OCI-LY1 (cell line): ENCODE measurements around the gene PTPRN2.

Source experiments
- H2AFZ ChIP-seq: fragments of 200-600 bp; sonication (generic), shearing (Covaris generic); 2 replicates; pipeline ENCODE4 v1.6.0; 2014; ENCODE audit warnings: antibody characterized with exemption, mild to moderate bottlenecking, low read length
- H3F3A ChIP-seq: fragments of 200-600 bp; sonication (generic), shearing (Covaris generic); 2 replicates; pipeline ENCODE4 v1.6.0; 2014; ENCODE audit warnings: mild to moderate bottlenecking, antibody characterized with exemption, low read length, moderate library complexity; ENCODE audit not compliant: insufficient read depth
- H3K27ac ChIP-seq: fragments of 200-600 bp; sonication (generic); 2 replicates; pipeline ENCODE4 v1.5.1; 2014; ENCODE audit warnings: low read length, mixed run types, mild to moderate bottlenecking, low read depth; ENCODE audit not compliant: poor library complexity, severe bottlenecking
- H3K27me3 ChIP-seq: fragments of 200-600 bp; sonication (generic); 2 replicates; pipeline ENCODE4 v1.6.0; 2014; ENCODE audit warnings: antibody characterized with exemption, mild to moderate bottlenecking, low read length, moderate library complexity; ENCODE audit not compliant: insufficient read depth
- H3K36me3 ChIP-seq: fragments of 200-600 bp; sonication (generic); 2 replicates; pipeline ENCODE4 v1.6.1; 2014; ENCODE audit warnings: mild to moderate bottlenecking, antibody characterized with exemption, low read length, moderate library complexity, mixed read lengths; ENCODE audit not compliant: insufficient read depth
- H3K4me1 ChIP-seq: fragments of 200-600 bp; sonication (generic); 2 replicates; pipeline ENCODE4 v1.5.1; 2014; ENCODE audit warnings: mild to moderate bottlenecking, low read length, moderate library complexity; ENCODE audit not compliant: insufficient read depth, severe bottlenecking
- H3K4me2 ChIP-seq: fragments of 200-600 bp; sonication (generic), shearing (Covaris generic); 2 replicates; pipeline ENCODE4 v1.6.1; 2014; ENCODE audit warnings: low read length
- H3K4me3 ChIP-seq: fragments of 200-600 bp; sonication (generic); 2 replicates; pipeline ENCODE4 v1.5.1; 2014; ENCODE audit warnings: low read length, low read depth, mild to moderate bottlenecking, mixed read lengths; ENCODE audit not compliant: poor library complexity, severe bottlenecking
- H3K79me2 ChIP-seq: fragments of 200-600 bp; shearing (Covaris generic); 2 replicates; pipeline ENCODE4 v1.6.1; 2016; ENCODE audit warnings: mixed run types, low read length, mixed read lengths; ENCODE audit not compliant: insufficient read depth
- H3K9ac ChIP-seq: fragments of 200-600 bp; sonication (generic), shearing (Covaris generic); 2 replicates; pipeline ENCODE4 v1.6.1; 2014; ENCODE audit warnings: mild to moderate bottlenecking, low read length, mixed read lengths
- H3K9me2 ChIP-seq: fragments of 200-600 bp; sonication (generic), shearing (Covaris generic); 2 replicates; pipeline ENCODE4 v1.6.1; 2014; ENCODE audit warnings: low read depth, mild to moderate bottlenecking, low read length, mixed read lengths
- H3K9me3 ChIP-seq: fragments of 200-600 bp; shearing (Covaris generic); 2 replicates; pipeline ENCODE4 v1.6.1; 2014; ENCODE audit warnings: low read length, mixed read lengths
- H4K20me1 ChIP-seq: fragments of 200-600 bp; sonication (generic), shearing (Covaris generic); 2 replicates; pipeline ENCODE4 v1.6.0; 2016; ENCODE audit warnings: mild to moderate bottlenecking, low read length; ENCODE audit not compliant: insufficient read depth
- CTCF ChIP-seq: fragments of 200-600 bp; sonication (generic), shearing (Covaris generic); IDR thresholded peaks from 2 replicates; pipeline ENCODE4 v1.5.1; 2017; ENCODE audit warnings: mild to moderate bottlenecking, antibody characterized with exemption, low read length, moderate library complexity, mixed read lengths
- EZH2 ChIP-seq: fragments of 200-600 bp; sonication (generic), shearing (Covaris generic); IDR thresholded peaks from 2 replicates; pipeline ENCODE4 v1.8.0; 2017; ENCODE audit warnings: borderline replicate concordance, mixed run types, mild to moderate bottlenecking, antibody characterized with exemption, low read length, moderate library complexity, mixed read lengths

PTPRN2 gene

GRCh38 chr7:157905651-157906461, 681.8 kb downstream of the PTPRN2 start:
- H3K9ac ChIP-seq = no peak overlapping the region
- H3K9me2 ChIP-seq = no peaks in the 10 kb centered on the region
- no peaks in the 10 kb centered on the region for H3K79me2 ChIP-seq
- no peak overlapping the region for H3K4me2 ChIP-seq
- H3K36me3 ChIP-seq = no peaks in the 10 kb centered on the region
- H3K27me3 ChIP-seq = peaks cover 6% of the 10 kb centered on the region; the same call in 1 of the 2 replicates
- TF ChIP-seq EZH2 (no peak), CTCF (no peak)
- H2AFZ ChIP-seq = no peak overlapping the region
- H4K20me1 ChIP-seq = no peaks in the 10 kb centered on the region
- H3K4me3 ChIP-seq = no peak overlapping the region
- no peaks in the 10 kb centered on the region for H3K4me1 ChIP-seq
- no peaks in the 10 kb centered on the region for H3K9me3 ChIP-seq
- no peaks in the 10 kb centered on the region for H3F3A ChIP-seq
- H3K27ac ChIP-seq = no peak overlapping the region

GRCh38 chr7:157904866-157905570, 682.6 kb downstream of the PTPRN2 start:
- TF ChIP-seq EZH2 (no peak), CTCF (no peak)
- Histone ChIP-seq H2AFZ (no peak overlapping the region), H3K4me3 (no peak overlapping the region), H3K9me2 (no peaks in the 10 kb centered on the region), H3K9me3 (no peaks in the 10 kb centered on the region), H3K4me2 (no peak overlapping the region), H3K79me2 (no peaks in the 10 kb centered on the region), H3K4me1 (no peaks in the 10 kb centered on the region), H3K9ac (no peak overlapping the region), H3F3A (no peaks in the 10 kb centered on the region), H4K20me1 (no peaks in the 10 kb centered on the region), H3K27ac (no peak overlapping the region), H3K27me3 (peaks cover 6% of the 10 kb centered on the region; the same call in 1 of the 2 replicates), H3K36me3 (no peaks in the 10 kb centered on the region)

- H3K27ac ChIP-seq = no peak overlapping the region
- no peak overlapping the region for H3K4me3 ChIP-seq
- no peaks in the 10 kb centered on the region for H3K79me2 ChIP-seq
- no peak overlapping the region for H3K4me2 ChIP-seq
- no peak overlapping the region for H2AFZ ChIP-seq
- no peaks in the 10 kb centered on the region for H4K20me1 ChIP-seq
- no peaks in the 10 kb centered on the region for H3K9me2 ChIP-seq
- H3K9me3 ChIP-seq = no peaks in the 10 kb centered on the region
- H3K27me3 ChIP-seq = peaks cover 6% of the 10 kb centered on the region; the same call in 1 of the 2 replicates
- no peaks in the 10 kb centered on the region for H3F3A ChIP-seq
- no peak overlapping the region for H3K9ac ChIP-seq
- no peaks in the 10 kb centered on the region for H3K4me1 ChIP-seq
- TF ChIP-seq EZH2 = no peak
- TF ChIP-seq CTCF = no peak
- no peaks in the 10 kb centered on the region for H3K36me3 ChIP-seq
Observed at GRCh38 chr7:157904211-157904865, 683.3 kb downstream of the PTPRN2 start.
